ENCODE results near the gene SLC38A10. TPM values are rescaled to one million over a fixed set of nuclear protein-coding genes. Genes with fewer than 3 reads are reported as not detected.
A peak's percentile ranks its signal among the peaks of the same experiment; 100 is the strongest.

The SLC38A10 gene
- total and polyA plus RNA-seq, 7 experiments from 2014 or later: 45.0 to 122 (median 84.8) TPM

DNA sequence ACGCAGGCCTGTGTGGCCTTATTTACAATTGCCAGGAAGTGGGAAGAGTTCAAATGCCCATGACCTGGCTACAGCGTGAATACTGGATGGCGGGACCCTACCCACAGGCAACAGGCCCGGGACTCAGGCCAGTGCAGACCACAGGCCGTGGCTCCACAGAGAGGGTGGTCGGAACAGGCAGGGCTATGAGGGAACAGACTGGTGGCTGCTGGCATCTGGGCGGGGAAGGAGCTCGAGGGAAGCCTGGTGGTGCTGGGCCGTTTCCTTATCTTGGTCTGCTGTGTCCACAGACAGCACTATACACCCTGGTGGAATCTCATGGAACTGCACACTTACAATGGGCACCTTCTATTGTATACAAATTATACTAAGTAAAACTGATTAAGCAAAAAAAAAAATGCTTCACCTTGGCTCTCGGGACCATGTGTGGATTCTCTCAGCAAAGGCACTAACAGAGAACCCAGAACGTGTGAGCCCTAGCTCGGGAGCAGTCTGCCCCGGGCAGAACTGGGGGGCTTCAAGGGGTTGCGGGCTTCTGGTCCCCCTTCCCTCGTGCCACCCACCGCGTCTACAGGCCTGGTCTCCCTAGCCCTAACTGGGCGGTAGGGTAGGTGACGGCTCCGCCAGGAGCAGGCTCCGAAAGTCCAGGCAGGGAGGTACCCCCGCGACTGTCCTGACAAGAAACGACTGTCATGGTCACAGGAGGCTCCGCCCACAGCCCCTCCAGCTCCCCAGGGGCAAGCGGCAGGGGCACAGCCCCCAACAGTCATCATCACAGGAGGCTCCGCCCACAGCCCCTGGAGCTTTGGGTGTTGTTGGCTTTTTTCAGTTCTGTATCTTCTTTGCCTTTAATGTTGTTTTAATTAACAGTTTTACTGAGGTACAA, 94.2 kb downstream of the SLC38A10 start:
- Histone ChIP-seq H3K36me3 (ENCODE audit: control insufficient read depth in 2 of 3, insufficient read depth in 3 of 3, low read length in 3 of 3) (peaks cover 0 to 39% (median 0%) of the 10 kb centered on the region in 3 experiments), H3K27ac (ENCODE audit: low read depth, low read length) (no peak overlapping the region), H3K27me3 (ENCODE audit: control insufficient read depth in 2 of 2, insufficient read depth in 2 of 2, low read length in 2 of 2) (no peaks in the 10 kb centered on the region), H3K9me3 (ENCODE audit: control insufficient read depth in 2 of 3, low read length in 3 of 3) (no peaks in the 10 kb centered on the region), H3K4me1 (ENCODE audit: control insufficient read depth in 2 of 2, insufficient read depth in 2 of 2, low read length in 2 of 2) (no peaks in the 10 kb centered on the region), H3K4me3 (ENCODE audit: low read length) (no peak overlapping the region)
- H3K4me1 Mint-ChIP-seq: no peaks in the 10 kb centered on the region
- peak overlapping the region in 1 of 9 donors; percentile 62 for H3K27ac Mint-ChIP-seq
- H3K9me3 Mint-ChIP-seq: no peaks in the 10 kb centered on the region
- ChIA-PET CTCF (interaction anchor here (0.7 kb wide), 1 partner anchor 657 kb away, joined by 3 read pairs; no protein-coding TSS in a partner anchor), POLR2A (no interaction called here)
- H3K36me3 Mint-ChIP-seq: peaks cover 0 to 3% (median 0%) of the 10 kb centered on the region in 5 donors
- no peaks in the 10 kb centered on the region for H3K27me3 Mint-ChIP-seq
- intact Hi-C loops (cut with micrococcal nuclease): loop anchor here in 1 of 2 donors (2.0 kb wide), 1 partner anchor 58 kb away; no protein-coding TSS in a partner anchor
- ATAC-seq (peak; percentile 86), DNase-seq (peak in 1 of 9 donors; percentile 9)
- no peak overlapping the region for H3K4me3 Mint-ChIP-seq

DNA sequence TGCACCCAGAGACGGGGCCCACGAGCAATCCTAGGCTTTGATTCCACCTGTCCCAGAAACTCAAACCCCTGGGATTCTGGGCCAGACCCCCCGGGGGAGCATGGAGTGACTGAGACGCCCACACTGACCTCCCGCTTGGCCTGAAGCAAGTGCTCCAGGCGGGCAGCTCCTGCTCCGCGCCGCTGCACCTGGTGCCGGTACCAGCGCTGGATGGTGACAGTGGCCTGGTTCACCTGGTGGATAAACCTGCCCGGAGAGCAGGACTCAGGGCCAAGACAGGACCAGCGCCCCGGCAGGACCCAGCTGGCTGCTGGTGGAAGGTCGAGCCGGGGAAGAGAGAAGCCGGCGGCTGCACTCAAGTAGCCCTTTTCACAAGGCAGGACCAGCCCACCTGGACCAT, 94.9 kb downstream of the SLC38A10 start:
- Mint-ChIP-seq H3K9me3 (no peaks in the 10 kb centered on the region), H3K27me3 (no peaks in the 10 kb centered on the region), H3K4me3 (no peak overlapping the region), H3K4me1 (no peaks in the 10 kb centered on the region), H3K36me3 (peaks cover 0 to 3% (median 0%) of the 10 kb centered on the region in 5 donors), H3K27ac (no peak overlapping the region)
- Histone ChIP-seq H3K9me3 (ENCODE audit: control insufficient read depth in 2 of 3, low read length in 3 of 3) (no peaks in the 10 kb centered on the region), H3K4me1 (ENCODE audit: control insufficient read depth in 2 of 2, insufficient read depth in 2 of 2, low read length in 2 of 2) (no peaks in the 10 kb centered on the region), H3K4me3 (ENCODE audit: low read length) (no peak overlapping the region), H3K27ac (ENCODE audit: low read depth, low read length) (no peak overlapping the region), H3K36me3 (ENCODE audit: control insufficient read depth in 2 of 3, insufficient read depth in 3 of 3, low read length in 3 of 3) (peaks cover 0 to 39% (median 0%) of the 10 kb centered on the region in 3 experiments), H3K27me3 (ENCODE audit: control insufficient read depth in 2 of 2, insufficient read depth in 2 of 2, low read length in 2 of 2) (no peaks in the 10 kb centered on the region)
- DNase-seq: no peak
- no peak for ATAC-seq
- POLR2A ChIA-PET: no interaction called here
- CTCF ChIA-PET: no interaction called here
- intact Hi-C loops (cut with micrococcal nuclease): loop anchor here in 1 of 2 donors (2.0 kb wide), 1 partner anchor 57 kb away; no protein-coding TSS in a partner anchor

GRCh38 chr17:81199482-81199830, 95.7 kb downstream of the SLC38A10 start:
- no peak for ATAC-seq

GRCh38 chr17:81198826-81199481, 96.2 kb downstream of the SLC38A10 start:
- DNase-seq: no peak
- no peaks in the 10 kb centered on the region for H3K27me3 Mint-ChIP-seq
- Histone ChIP-seq H3K9me3 (ENCODE audit: control insufficient read depth in 2 of 3, low read length in 3 of 3) (no peaks in the 10 kb centered on the region), H3K36me3 (ENCODE audit: control insufficient read depth in 2 of 3, insufficient read depth in 3 of 3, low read length in 3 of 3) (peaks cover 0 to 39% (median 0%) of the 10 kb centered on the region in 3 experiments), H3K4me3 (ENCODE audit: low read length) (no peak overlapping the region), H3K4me1 (ENCODE audit: control insufficient read depth in 2 of 2, insufficient read depth in 2 of 2, low read length in 2 of 2) (no peaks in the 10 kb centered on the region), H3K27ac (ENCODE audit: low read depth, low read length) (no peak overlapping the region), H3K27me3 (ENCODE audit: control insufficient read depth in 2 of 2, insufficient read depth in 2 of 2, low read length in 2 of 2) (no peaks in the 10 kb centered on the region)
- ATAC-seq: no peak
- no peak overlapping the region for H3K4me3 Mint-ChIP-seq
- intact Hi-C loops (cut with micrococcal nuclease): no loop called here
- no peaks in the 10 kb centered on the region for H3K4me1 Mint-ChIP-seq
- POLR2A ChIA-PET: no interaction called here
- peaks cover 0 to 3% (median 0%) of the 10 kb centered on the region in 5 donors for H3K36me3 Mint-ChIP-seq
- H3K27ac Mint-ChIP-seq: no peak overlapping the region
- CTCF ChIA-PET: no interaction called here
- no peaks in the 10 kb centered on the region for H3K9me3 Mint-ChIP-seq

More at GRCh38 chr17:81199482-81199830, 95.7 kb downstream of the SLC38A10 start:
- DNase-seq: no peak
- peaks cover 0 to 3% (median 0%) of the 10 kb centered on the region in 5 donors for H3K36me3 Mint-ChIP-seq
- Histone ChIP-seq H3K27me3 (ENCODE audit: control insufficient read depth in 2 of 2, insufficient read depth in 2 of 2, low read length in 2 of 2) (no peaks in the 10 kb centered on the region), H3K4me1 (ENCODE audit: control insufficient read depth in 2 of 2, insufficient read depth in 2 of 2, low read length in 2 of 2) (no peaks in the 10 kb centered on the region), H3K36me3 (ENCODE audit: control insufficient read depth in 2 of 3, insufficient read depth in 3 of 3, low read length in 3 of 3) (peaks cover 0 to 39% (median 0%) of the 10 kb centered on the region in 3 experiments), H3K4me3 (ENCODE audit: low read length) (no peak overlapping the region), H3K27ac (ENCODE audit: low read depth, low read length) (no peak overlapping the region), H3K9me3 (ENCODE audit: control insufficient read depth in 2 of 3, low read length in 3 of 3) (no peaks in the 10 kb centered on the region)
- no peaks in the 10 kb centered on the region for H3K4me1 Mint-ChIP-seq
- no peak overlapping the region for H3K27ac Mint-ChIP-seq
- intact Hi-C loops (cut with micrococcal nuclease): no loop called here
- H3K27me3 Mint-ChIP-seq: no peaks in the 10 kb centered on the region
- POLR2A ChIA-PET: no interaction called here
- CTCF ChIA-PET: no interaction called here
- H3K9me3 Mint-ChIP-seq: no peaks in the 10 kb centered on the region
- no peak overlapping the region for H3K4me3 Mint-ChIP-seq

- no peaks in the 10 kb centered on the region for H3K4me1 Mint-ChIP-seq
- no peak overlapping the region for H3K4me3 Mint-ChIP-seq
- H3K27ac Mint-ChIP-seq: no peak overlapping the region
- Histone ChIP-seq H3K4me3 (ENCODE audit: low read length) (no peak overlapping the region), H3K36me3 (ENCODE audit: control insufficient read depth in 2 of 3, insufficient read depth in 3 of 3, low read length in 3 of 3) (peaks cover 0 to 31% (median 0%) of the 10 kb centered on the region in 3 experiments), H3K27me3 (ENCODE audit: control insufficient read depth in 2 of 2, insufficient read depth in 2 of 2, low read length in 2 of 2) (no peaks in the 10 kb centered on the region), H3K27ac (ENCODE audit: low read depth, low read length) (no peak overlapping the region), H3K9me3 (ENCODE audit: control insufficient read depth in 2 of 3, low read length in 3 of 3) (no peaks in the 10 kb centered on the region), H3K4me1 (ENCODE audit: control insufficient read depth in 2 of 2, insufficient read depth in 2 of 2, low read length in 2 of 2) (no peaks in the 10 kb centered on the region)
- intact Hi-C loops (cut with micrococcal nuclease): no loop called here
- CTCF ChIA-PET: no interaction called here
- ATAC-seq: no peak
- POLR2A ChIA-PET: no interaction called here
- DNase-seq: no peak
- peaks cover 0 to 3% (median 0%) of the 10 kb centered on the region in 5 donors for H3K36me3 Mint-ChIP-seq
- H3K27me3 Mint-ChIP-seq: no peaks in the 10 kb centered on the region
- H3K9me3 Mint-ChIP-seq: no peaks in the 10 kb centered on the region
Observed at GRCh38 chr17:81197831-81198490, 97.1 kb downstream of the SLC38A10 start.

DNA sequence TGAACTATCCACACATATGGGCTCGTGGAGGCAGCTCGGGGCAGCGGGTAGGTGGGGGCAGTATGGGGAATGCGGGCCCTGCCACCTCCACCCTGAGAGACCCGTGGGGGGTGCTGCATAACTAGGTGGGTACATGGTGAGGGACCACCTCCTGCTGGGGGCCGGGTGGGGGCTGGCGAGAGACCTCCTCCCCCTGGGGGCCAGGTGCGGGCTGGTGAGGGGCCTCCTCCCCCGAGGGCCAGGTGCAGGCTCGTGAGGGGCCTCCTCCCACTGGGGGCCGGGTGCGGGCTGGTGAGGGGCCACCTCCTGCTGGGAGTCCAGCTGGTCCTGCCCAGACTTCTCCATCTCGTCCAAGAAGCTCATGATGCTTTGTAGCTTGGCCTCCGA, 97.7 kb downstream of the SLC38A10 start:
- Mint-ChIP-seq H3K36me3 (peaks cover 0 to 3% (median 0%) of the 10 kb centered on the region in 5 donors), H3K27ac (no peak overlapping the region), H3K4me3 (no peak overlapping the region), H3K4me1 (no peaks in the 10 kb centered on the region), H3K27me3 (no peaks in the 10 kb centered on the region), H3K9me3 (no peaks in the 10 kb centered on the region)
- POLR2A ChIA-PET: no interaction called here
- Histone ChIP-seq H3K4me3 (ENCODE audit: low read length) (no peak overlapping the region), H3K36me3 (ENCODE audit: control insufficient read depth in 2 of 3, insufficient read depth in 3 of 3, low read length in 3 of 3) (peaks cover 0 to 31% (median 0%) of the 10 kb centered on the region in 3 experiments), H3K27ac (ENCODE audit: low read depth, low read length) (no peak overlapping the region), H3K9me3 (ENCODE audit: control insufficient read depth in 2 of 3, low read length in 3 of 3) (no peaks in the 10 kb centered on the region), H3K4me1 (ENCODE audit: control insufficient read depth in 2 of 2, insufficient read depth in 2 of 2, low read length in 2 of 2) (no peaks in the 10 kb centered on the region), H3K27me3 (ENCODE audit: control insufficient read depth in 2 of 2, insufficient read depth in 2 of 2, low read length in 2 of 2) (no peaks in the 10 kb centered on the region)
- DNase-seq (no peak), ATAC-seq (no peak)
- intact Hi-C loops (cut with micrococcal nuclease): no loop called here
- CTCF ChIA-PET: no interaction called here

Measured in naive thymus-derived CD4-positive, alpha-beta T cell (primary cell).